Measurements from ENCODE around the gene IFITM10.

Gene IFITM10

DNA sequence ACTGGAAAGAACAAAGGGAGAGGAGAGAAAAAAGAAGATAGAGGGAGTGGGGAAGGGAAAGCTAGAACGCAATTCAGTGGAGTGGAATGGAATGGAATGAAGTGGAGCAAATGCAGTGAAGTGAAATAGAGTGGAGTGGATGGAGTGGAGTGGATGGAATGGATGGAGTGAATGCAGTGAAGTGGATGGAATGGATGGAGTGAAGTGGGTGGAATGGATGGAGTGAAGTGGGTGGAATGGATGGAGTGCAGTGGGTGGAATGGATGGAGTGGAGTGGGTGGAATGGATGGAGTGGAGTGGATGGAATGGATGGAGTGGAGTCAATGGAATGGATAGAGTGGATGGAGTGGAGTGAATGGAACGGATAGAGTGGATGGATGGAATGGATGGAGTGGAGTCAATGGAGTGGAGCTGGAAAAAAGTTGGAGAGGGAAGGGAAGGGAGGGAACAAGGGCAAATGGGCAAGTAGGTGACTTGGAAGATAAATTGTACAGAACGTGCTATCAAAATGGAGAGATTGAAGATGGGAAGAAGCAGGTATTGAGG lies 13.9 kb downstream of the IFITM10 start:
- no peak for DNase-seq

DNA sequence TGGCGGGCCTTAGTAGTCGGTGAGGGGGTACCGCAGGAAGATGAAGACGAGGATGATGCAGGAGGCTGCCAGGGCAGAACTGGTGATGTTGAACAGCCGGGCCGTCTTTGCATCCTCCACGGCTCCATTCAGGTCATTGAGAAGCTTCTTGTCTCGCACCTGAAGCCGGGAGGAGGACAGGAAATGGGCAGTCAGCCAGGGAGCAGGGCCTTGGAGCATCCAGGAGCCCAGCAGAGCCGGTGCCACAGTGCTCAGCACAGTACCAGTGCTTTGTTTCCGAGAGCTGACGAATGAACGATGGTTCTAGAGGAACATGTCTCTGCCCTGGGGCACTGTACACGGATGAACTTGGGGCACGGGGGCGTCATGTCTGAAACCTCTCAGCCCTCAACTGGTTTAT lies 15.1 kb downstream of the IFITM10 start:
- no peak for DNase-seq

DNA sequence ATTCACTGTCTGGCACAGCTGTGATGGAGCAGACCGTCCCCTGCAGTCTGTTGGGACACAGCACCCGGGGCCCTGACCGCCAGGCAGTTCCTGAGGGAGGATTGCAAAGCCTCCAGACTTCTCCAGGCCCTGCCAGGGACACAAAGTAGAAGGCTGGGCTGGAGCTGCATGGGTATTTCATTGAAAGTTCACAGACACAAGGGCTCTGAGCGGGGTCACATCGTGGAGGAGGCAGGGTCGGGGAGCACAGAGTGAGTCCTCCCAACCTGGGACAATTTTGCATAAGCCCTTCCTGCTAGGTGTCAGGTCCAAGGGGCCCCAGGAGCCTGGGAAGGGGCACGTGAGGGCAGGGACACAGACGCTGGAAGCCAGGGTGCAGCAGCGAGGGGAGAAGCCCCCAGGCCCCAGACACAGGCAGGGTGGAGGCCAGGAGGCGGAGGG lies 15.7 kb downstream of the IFITM10 start:
- DNase-seq: no peak

DNA sequence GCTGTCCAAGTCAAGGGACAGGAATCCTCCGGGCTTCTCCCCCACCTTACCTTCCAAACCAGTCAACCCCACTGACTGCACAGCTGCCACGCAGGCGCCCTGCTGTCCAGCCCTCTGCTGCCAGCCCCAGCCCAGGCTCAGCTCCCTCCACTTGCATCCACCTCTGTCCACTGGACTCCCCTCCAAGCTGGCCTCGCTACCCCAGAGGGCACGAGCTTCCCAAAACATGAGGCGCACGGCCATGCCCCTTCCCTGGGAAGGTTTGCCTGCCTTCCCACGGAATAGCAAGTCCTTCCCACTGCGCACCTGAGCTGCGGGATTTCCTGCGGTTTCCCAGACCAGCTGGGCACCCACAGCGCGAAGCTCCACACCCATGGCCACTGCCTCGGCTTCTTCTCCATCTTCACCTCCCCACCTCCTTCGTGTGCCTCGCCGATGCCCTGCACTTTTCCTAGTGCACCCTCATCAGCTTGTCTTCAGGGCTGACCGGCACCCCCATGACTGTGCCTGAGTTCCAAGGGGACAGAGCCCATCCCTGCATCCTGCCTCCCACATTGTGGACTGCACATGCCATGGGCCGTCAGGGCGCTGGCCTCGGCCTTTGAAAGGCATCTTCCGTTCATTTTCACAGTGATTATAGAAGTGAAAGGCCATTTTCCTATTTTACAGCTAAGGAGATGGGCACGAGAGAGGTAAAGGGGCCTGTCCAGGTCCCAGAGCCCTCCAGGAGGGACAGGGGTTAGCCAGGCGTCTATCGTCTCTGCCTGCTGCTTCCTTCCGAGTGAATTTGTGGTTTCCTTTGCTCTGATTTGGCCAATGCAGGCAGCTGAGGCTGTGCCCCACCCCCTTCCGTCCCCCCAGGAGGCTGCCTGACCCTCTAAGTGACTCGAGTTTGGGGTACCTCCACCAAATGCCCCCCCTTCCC lies 16.4 kb downstream of the IFITM10 start:
- no peak for DNase-seq

DNA sequence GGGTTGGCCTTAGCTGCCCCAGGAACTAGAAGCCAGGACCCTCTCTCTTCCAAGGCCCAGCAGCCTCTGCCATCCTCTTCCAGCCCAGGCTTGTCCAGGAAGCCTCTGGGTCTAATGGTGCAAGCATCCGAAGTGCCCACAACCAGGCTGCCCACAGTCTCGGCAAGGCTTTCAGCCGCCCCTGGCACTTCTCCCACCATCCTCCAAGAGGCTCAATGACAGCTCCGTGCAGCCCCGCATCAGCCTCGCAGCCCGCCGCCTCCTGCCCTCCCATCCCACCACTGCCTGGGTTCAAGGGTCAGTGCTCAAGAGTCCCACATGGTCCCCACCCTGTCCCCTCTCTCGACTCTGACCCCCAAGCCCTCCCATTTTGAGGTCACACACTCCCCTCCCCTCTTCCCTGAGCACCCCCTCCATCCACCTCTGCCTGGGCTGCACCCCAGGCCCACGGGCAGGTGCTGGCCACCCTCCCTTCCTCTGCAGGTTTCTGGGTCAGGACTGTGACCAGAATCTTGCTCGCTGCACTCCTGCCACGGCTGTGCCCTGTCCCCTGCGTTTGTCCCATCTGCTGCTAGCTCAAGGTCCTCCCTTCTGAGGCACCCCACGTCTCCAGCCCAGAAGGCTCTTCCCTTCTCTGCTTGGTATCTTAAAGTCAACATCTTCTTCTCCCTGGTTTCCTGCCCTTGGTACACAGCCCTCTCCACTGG lies 17.2 kb downstream of the IFITM10 start:
- DNase-seq: no peak

DNA sequence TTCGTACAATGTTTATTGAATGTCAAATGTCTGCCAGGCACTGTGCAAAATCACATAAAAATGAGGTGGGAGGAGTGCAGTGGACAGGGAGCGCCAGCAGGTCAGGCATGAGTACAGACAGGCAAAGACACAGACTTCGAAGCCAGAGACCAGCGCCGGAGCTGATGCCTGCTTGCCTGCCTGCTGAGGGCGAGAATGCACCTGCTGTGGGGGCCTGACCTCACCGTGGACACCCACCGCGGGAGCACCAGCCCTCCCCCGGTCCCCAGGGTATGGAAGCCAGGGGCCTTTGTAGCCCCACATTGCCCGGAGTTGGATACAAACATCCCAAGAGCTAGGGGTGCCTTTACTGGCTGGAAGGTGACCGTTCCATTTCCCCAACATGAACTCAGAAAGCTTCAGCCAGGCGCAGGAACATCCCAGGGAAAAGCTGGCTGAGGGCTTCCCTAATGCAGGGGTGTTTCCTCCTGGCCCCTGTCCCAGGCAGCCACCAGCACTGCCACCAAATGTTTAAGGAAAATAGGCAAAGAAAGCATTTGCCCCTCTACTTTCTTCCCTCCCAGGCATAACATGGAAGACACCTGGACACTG lies 17.9 kb downstream of the IFITM10 start:
- DNase-seq: no peak

DNA sequence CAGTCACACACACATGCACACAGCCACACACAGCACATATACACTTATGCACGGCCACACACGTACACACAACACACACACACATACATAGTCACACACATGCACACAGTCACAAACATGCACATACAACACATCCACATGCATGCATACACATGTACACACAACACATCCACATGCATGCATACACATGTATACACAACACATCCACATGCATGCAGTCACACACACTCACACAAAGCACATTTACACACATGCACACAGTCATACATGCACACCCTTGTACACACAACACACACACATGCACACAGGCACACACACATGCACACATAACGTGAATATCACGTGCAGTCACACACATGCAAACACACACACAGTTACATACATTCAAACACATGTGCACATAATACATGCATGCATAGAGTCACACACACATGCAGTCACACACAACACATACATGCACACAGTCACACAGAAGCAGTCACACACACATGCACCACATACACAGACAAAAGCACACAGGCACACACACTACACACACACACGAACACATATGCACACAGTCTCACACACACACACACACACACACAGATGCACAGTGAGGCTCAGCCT lies 18.8 kb downstream of the IFITM10 start:
- no peak for DNase-seq

DNA sequence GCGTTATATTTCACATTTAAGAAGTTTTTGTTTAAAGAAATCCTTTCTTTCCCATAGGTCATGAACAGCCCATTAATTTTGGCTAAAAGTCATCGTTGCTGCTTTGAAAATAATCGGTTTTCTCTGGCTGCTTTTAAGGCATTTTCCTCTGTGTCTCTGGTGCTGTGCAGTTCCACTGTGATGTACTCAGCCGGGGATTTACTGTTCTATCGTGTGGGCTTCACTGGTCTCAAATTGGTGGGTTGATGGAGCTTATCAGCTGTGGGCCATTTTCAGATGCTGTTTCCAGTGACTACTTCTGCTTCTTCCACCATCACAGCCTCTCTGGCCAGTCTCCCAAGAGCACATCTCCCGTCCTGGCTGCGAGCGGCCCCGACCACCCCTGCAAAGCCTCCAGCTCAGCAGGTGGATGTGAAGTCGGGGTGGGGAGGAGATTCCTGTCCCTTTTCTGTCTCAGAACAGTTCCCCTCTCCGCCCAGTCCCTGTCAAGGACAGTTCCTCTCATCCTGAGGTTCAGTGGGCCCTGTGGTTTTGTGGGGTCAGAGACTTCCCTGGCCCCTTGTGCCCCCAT lies 20.3 kb downstream of the IFITM10 start:
- no peak for DNase-seq

DNA sequence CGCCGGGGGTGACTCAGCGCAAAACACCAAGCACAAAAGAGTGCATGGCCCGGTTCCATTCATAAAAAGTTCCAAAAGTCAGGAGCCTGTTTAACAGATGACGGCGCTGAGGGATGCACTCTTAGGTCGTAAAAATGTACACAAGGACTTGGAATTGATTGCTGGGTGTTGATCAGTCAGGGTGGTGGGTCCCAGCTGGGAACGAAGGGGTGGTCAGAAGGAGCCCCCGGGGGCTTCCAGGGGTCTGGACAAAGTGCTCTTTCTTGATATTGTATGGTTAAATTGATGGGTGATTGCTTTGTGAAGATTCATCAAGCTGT lies 20.7 kb downstream of the IFITM10 start:
- no peak for DNase-seq

DNA sequence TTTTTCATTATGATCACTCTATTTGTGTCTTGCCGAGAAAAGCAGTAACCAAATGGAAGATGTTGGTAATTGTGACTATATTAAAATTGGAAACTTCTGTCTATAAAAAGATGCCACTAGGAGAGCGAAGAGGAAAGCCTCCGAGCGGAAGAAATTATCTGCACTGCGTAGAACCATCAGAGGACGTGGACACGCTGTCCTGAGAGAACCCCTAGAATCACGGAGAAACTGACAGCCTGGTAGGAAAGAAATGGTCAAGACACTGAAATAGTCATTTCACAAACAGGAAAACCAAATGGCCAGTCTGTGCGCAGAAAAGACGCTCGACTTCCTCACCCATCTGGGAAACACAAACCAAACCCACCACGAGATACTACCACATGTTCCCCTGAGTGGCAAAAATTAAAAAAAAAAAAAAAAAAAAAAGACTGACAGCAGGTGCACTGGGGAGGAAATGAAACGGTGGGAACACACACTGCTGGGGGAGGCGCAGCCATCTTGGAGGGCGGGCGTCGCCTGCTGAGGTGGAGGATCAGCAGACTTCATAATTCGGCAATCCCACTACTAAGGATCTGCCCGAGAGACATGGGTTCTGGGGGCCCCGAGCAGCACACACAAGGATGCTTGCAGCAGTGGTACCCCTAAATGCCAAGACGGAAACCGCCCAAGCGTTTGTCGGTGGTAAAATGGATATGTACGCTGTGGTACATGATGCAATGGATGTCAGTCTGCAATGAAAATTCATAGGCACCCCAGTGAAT lies 21.3 kb downstream of the IFITM10 start:
- no peak for DNase-seq

DNA sequence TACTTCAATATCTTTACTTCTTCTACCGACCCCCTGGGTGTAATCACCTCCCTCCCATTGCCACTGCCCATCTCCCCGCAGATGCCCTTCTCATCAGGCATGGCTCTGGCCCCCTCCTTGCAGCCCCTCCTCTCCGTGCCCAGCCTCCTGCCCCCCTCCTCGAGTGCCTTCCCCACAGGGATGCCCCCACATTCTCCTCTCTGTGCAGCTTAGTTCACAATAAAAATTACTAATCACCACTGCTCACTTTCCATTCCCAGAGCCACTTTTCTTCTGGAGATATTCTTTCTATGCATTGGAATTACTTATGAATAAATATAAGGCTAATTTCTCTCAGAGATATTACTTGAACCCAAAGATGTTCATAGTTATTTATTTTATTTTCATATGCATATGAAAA lies 22.1 kb downstream of the IFITM10 start:
- DNase-seq: no peak

DNA sequence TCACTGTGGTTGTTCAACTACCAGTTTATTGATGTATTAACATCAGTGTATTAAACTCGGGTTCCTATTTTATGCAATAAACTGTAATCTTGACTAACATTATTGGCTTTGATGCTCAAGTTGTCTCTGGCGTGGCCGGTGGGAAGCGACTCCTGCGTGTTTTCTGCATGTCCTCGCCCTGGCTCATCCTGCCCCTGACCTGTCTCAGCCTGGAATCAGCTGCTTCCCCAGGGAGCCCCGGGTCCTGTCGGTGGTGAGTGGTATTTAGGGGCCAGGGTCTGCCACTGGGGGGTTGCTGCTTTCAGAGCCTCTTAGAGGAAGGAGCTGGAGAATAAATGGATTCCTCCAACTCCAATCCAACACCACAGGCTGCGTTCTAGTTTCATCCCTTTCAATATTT lies 22.5 kb downstream of the IFITM10 start:
- DNase-seq: no peak

DNA sequence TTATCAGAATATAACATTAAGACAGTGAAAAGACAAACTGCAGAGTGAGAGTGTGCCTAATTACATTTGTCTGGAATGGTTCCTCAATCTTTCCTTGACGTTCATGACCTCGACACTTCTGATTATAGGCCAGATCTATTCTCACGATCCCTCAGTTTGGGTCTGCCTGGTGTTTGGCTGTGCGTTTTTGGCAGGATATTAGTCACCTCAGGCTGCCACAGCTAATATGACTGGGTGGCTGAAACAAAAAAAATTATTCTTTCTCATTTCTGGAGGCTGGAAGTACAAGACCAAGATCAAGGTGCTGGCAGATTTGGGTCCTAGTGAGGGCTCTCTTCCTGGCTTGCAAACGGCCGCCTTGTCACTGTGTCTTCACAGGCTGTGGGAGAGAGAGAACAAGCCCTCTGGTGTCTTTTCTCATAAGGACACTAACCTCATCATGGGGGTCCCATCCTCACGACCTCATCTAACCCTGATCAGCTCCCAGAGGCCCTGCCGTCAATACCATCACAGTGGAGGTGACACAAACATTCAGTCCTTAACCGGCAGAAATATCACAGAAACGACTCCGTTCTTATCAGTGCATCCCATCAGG lies 23.2 kb downstream of the IFITM10 start:
- DNase-seq: no peak

DNA sequence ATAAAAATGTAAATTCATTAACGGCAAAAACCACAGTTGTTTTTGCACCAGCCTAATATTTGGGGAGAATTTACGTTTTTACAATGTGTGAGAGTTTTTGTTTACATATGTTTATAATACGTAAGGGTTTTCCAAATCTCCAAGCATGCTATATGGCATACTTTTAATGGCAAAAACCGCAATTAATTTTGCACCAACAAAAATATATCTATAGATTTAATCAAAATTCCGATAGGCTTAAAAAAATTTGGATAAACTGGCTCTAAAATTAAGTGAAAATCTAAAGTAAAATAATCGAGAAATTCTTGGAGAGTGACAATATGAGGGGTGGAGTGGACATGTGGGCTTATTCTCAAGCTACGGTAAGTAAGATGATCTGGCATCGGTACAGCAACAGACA lies 30.6 kb downstream of the IFITM10 start:
- DNase-seq: no peak

DNA sequence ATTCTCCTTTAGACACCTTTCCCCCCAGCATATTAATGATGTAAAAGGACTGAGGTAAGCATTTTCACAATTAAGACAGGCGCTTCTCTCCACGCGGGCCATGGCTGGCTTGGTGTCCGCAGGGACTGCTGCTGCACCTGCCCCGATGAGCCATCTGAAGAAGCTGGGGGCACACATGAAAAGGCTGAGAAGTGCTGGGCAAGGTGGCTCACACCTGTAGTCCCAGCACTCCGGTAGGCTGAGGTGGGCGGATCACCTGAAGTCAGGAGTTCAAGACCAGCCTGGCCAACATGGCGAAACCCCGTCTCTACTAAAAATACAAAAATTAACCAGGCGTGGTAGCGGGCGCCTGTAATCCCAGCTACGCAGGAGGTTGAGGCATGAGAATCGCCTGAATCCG lies 32.1 kb downstream of the IFITM10 start:
- no peak for DNase-seq

DNA sequence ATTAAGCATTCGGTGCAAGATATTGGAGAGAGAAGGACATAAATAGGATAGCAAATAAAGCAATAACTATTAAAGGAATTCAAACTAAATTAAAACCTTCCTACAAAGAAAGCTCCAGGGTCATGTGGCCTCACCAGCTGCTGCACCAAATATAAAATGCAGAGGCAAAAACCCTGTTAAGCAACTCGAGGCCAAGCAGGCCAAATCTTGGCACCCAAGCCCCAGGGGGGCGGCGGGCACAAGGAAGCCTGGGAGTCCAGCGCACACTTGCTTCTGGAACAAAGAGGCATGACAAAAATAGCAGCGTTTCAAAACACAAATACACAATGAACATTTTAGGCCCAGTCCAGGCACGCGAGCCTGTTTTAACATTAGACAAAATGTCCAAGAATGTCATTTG lies 32.6 kb downstream of the IFITM10 start:
- DNase-seq: no peak

DNA sequence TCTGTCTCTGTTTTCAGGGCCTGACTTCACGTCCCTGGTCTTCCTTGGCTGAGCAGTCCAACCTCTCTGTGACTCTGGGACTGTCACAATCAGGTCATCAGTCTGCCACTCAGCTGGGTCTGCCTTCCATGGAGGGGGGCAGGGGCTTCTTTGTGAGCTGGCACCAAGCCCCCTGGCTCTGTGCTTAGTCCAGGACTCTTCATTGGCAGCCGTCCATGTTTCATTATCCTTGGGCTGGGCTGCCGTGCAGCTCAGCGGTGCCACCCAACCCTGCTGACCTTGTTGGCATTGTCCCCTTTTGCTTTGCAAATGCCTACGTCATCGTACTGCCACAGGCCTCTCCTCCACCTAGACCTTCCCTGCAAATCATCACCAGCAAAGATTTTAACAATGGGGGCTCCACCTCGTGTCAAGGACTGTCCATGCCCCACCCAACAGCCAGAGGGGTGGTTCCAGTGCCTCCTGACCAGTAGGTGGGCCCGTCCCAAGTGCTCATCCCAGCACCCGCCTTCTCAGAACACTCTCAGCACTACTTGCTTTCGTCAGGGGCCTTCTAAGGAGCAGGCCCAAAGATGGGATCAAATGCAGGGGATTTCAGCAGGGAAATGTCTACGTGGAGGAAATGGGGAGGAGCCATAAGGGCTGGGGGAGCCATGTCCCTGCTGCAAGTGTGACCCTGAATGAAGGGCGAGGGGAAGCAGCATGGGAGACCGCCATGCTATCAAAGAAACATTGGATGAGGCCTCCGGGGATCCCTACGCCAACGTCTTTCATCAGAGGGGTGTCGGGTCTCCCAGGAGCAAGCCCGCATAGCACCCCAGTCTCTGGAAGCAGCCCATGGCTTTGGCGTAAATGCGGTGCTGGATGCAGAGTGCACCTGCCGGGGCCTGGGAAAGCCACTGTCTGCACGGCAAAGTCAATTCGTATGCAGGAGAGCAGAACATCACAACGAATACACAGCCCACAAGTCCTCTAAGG lies 35.2 kb downstream of the IFITM10 start:
- no peak for DNase-seq

DNA sequence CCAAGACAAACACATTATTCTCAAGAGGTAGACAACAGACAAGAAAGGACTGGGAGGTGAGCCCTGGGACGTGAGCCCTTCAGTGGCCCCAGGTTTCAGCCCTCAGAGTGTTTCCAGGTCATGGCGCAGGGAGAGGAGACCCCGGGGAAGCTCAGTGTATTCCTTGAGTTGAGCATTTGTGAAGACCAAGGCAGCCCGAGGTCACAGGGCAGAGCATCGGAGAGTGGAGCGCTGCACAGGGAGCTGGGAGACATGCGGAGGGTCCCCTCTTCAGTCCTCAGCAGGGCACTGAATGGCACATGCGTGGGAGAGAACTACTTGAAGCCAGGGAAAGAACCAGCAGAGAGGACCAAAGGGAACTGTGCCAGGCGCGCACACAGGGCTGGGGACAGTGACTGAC lies 41.7 kb downstream of the IFITM10 start:
- DNase-seq: no peak

DNA sequence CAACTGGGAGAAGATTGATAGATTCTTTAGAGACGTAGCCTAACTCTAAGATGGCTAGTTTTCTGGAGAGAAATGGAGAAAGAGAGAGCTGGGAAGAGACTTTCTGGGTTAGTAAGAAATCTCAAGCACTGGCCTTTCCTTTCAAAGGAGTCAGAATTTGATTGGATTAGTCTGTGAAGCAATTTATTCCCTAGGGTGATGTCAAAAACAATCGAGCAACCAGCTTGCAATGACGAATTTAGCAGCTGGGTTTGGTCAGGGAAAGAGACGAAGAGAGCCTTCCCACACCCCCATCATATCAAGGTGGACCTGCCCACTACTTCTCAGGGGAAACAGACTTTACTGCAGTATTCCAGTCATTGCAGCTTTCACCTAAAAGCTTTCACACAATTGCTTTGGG lies 42.6 kb downstream of the IFITM10 start:
- no peak for DNase-seq

DNA sequence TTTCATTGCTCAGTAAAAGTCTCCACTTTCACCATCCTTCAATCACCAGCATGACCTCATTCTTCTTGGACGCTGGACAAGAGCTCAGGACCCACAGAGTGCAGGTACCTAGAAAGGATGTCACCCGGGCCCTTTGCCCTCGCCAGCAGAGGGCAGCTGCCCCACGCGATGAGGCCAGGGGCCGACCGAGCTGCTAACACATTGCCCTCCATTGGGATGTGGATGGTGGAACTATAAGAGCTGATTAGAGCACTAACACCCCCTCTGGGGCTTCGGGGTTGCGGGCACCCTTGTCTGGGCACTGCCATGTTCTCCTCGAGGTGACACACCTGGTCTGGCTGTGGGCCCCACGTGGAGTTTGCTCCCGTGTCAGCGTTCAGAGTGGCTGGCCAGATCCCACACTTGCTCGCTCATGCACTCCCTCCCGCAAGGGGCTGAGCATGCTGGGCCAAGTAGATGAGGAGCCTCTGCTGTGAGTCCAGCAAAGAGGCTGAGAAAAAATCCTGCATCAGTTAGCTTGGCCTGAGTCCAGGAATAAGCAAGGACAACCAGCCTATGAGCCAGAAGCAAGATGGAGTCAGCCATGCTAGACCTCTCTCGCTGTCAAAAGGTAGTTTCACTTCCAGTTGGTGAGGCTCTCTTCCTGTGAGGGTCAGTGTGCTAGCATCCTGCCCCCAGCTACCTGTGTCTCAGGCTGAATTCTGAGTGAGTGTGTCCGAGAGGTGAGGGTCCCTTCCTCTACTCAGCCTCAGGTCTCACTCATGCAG lies 43.6 kb downstream of the IFITM10 start:
- no peak for DNase-seq

Measured in fibroblast of skin of right biceps (primary cell).